ENCODE measurements around the gene ACACB.

The ACACB gene

GRCh38 chr12:109286252-109286651, 169.9 kb downstream of the ACACB start:
- no peak for DNase-seq

- no peak for DNase-seq
These were observed 170.3 kb downstream of the ACACB start for GRCh38 chr12:109286652-109287051.

- DNase-seq = no peak
These were observed 170.8 kb downstream of the ACACB start for GRCh38 chr12:109287181-109287580.

GRCh38 chr12:109287811-109288469, 171.6 kb downstream of the ACACB start:
- no peak for DNase-seq

- no peak for DNase-seq
These were observed 172.2 kb downstream of the ACACB start for GRCh38 chr12:109288571-109288970.

GRCh38 chr12:109289004-109289403, 172.6 kb downstream of the ACACB start:
- no peak for DNase-seq

GRCh38 chr12:109289551-109289950, 173.2 kb downstream of the ACACB start:
- no peak for DNase-seq

GRCh38 chr12:109290061-109290460, 173.7 kb downstream of the ACACB start:
- DNase-seq = no peak

- DNase-seq = no peak
These were observed 174.7 kb downstream of the ACACB start for GRCh38 chr12:109291117-109291516.

GRCh38 chr12:109291521-109292341, 175.3 kb downstream of the ACACB start:
- DNase-seq = peak; percentile 93

GRCh38 chr12:109292342-109292711, 175.9 kb downstream of the ACACB start:
- DNase-seq = no peak

GRCh38 chr12:109293106-109293505, 176.7 kb downstream of the ACACB start:
- DNase-seq = no peak

- no peak for DNase-seq
These were observed 178.0 kb downstream of the ACACB start for GRCh38 chr12:109294286-109294796.

- no peak for DNase-seq
These were observed 179.5 kb downstream of the ACACB start for GRCh38 chr12:109295764-109296425.

GRCh38 chr12:109296431-109296830, 180.0 kb downstream of the ACACB start:
- no peak for DNase-seq

GRCh38 chr12:109299849-109300248, 183.5 kb downstream of the ACACB start:
- no peak for DNase-seq

- DNase-seq = no peak
These were observed 185.3 kb downstream of the ACACB start for GRCh38 chr12:109301643-109302168.

GRCh38 chr12:109302358-109302757, 186.0 kb downstream of the ACACB start:
- DNase-seq = no peak

- no peak for DNase-seq
These were observed 186.4 kb downstream of the ACACB start for GRCh38 chr12:109302770-109303169.

GRCh38 chr12:109304485-109304884, 188.1 kb downstream of the ACACB start:
- peak; percentile 65 for DNase-seq

- no peak for DNase-seq
These were observed 189.2 kb downstream of the ACACB start for GRCh38 chr12:109305547-109305946.

- DNase-seq = no peak
These were observed 190.7 kb downstream of the ACACB start for GRCh38 chr12:109307051-109307450.
